SK-N-SH treated with all-trans-retinoic acid at 6 μM for 48 hours (cell line): ENCODE results near the gene ELMO1.

ENCODE experiments used
- ATAC-seq: fragments of 200-7000 bp; cut with Tn5 transposase; 3 replicates; pipeline ENCODE4 v1.9.1; 2020; ENCODE audit warnings: mild to moderate bottlenecking, moderate library complexity
- ARNTL ChIP-seq: fragments of 450-650 bp; formaldehyde crosslinking; IDR thresholded peaks from 2 replicates; pipeline ENCODE4 v1.5.0; 2020; ENCODE audit warnings: low read depth, mild to moderate bottlenecking, moderate library complexity, borderline replicate concordance
- BACH2 ChIP-seq: fragments of 250-450 bp; sonication (Bioruptor Pico); IDR thresholded peaks from 2 replicates; pipeline ENCODE4 v1.9.0; 2021; ENCODE audit warnings: mild to moderate bottlenecking, borderline replicate concordance
- CSDC2 ChIP-seq: fragments of 250-450 bp; sonication (Bioruptor Pico); IDR thresholded peaks from 2 replicates; pipeline ENCODE4 v1.5.0; 2020; ENCODE audit warnings: mild to moderate bottlenecking, moderate library complexity
- CSRNP3 ChIP-seq: fragments of 250-450 bp; sonication (Bioruptor Pico); IDR thresholded peaks from 2 replicates; pipeline ENCODE4 v1.5.1; 2021; ENCODE audit warnings: mild to moderate bottlenecking, moderate library complexity
- ESRRG ChIP-seq: fragments of 250-450 bp; sonication (Bioruptor Pico); IDR thresholded peaks from 2 replicates; pipeline ENCODE4 v1.6.1; 2021; ENCODE audit warnings: mild to moderate bottlenecking
- GLIS3 ChIP-seq: fragments of 250-450 bp; sonication (Bioruptor Pico); IDR thresholded peaks from 2 replicates; pipeline ENCODE4 v1.5.0; 2020; ENCODE audit warnings: mild to moderate bottlenecking, moderate library complexity
- ISL1 ChIP-seq: fragments of 250-450 bp; sonication (Bioruptor Pico); IDR thresholded peaks from 2 replicates; pipeline ENCODE4 v2.1.2; 2022; ENCODE audit warnings: mild to moderate bottlenecking, moderate library complexity
- OSR1 ChIP-seq: fragments of 250-450 bp; sonication (Bioruptor Pico); IDR thresholded peaks from 2 replicates; pipeline ENCODE4 v1.8.0; 2022; ENCODE audit warnings: moderate library complexity, mild to moderate bottlenecking, inconsistent platforms
- PATZ1 ChIP-seq: fragments of 250-450 bp; sonication (Bioruptor Pico); IDR thresholded peaks from 2 replicates; pipeline ENCODE4 v1.8.0; 2020; ENCODE audit warnings: mild to moderate bottlenecking, moderate library complexity, borderline replicate concordance
- POU6F1 ChIP-seq: fragments of 250-450 bp; sonication (Bioruptor Pico); IDR thresholded peaks from 2 replicates; pipeline ENCODE4 v1.8.0; 2021; ENCODE audit warnings: low read depth, mild to moderate bottlenecking, moderate library complexity, borderline replicate concordance
- PPARA ChIP-seq: fragments of 250-450 bp; sonication (Bioruptor Pico); IDR thresholded peaks from 2 replicates; pipeline ENCODE4 v1.5.0; 2020; ENCODE audit warnings: mild to moderate bottlenecking, borderline replicate concordance
- RARB ChIP-seq: fragments of 250-450 bp; sonication (Bioruptor Pico); IDR thresholded peaks from 2 replicates; pipeline ENCODE4 v1.8.0; 2021; ENCODE audit warnings: mild to moderate bottlenecking, moderate library complexity
- SNAI2 ChIP-seq: fragments of 250-450 bp; sonication (Bioruptor Pico); IDR thresholded peaks from 2 replicates; pipeline ENCODE4 v1.5.0; 2020; ENCODE audit warnings: mild to moderate bottlenecking, moderate library complexity
- TCF4 ChIP-seq: fragments of 250-450 bp; sonication (Bioruptor Pico); IDR thresholded peaks from 2 replicates; pipeline ENCODE4 v1.8.0; 2021; ENCODE audit warnings: mild to moderate bottlenecking, moderate library complexity, borderline replicate concordance
- TOX ChIP-seq: fragments of 250-450 bp; sonication (Bioruptor Pico); IDR thresholded peaks from 2 replicates; pipeline ENCODE4 v1.8.0; 2021; ENCODE audit warnings: mild to moderate bottlenecking, moderate library complexity, borderline replicate concordance
- TSHZ2 ChIP-seq: fragments of 250-450 bp; sonication (Bioruptor Pico); IDR thresholded peaks from 2 replicates; pipeline ENCODE4 v1.5.0; 2020; ENCODE audit warnings: mild to moderate bottlenecking, moderate library complexity
- ZC3H10 ChIP-seq: fragments of 250-450 bp; sonication (Bioruptor Pico); IDR thresholded peaks from 2 replicates; pipeline ENCODE4 v1.5.1; 2021; ENCODE audit warnings: mild to moderate bottlenecking, moderate library complexity
- ZFP3 ChIP-seq: fragments of 250-450 bp; sonication (Bioruptor Pico); IDR thresholded peaks from 2 replicates; pipeline ENCODE4 v1.5.0; 2020; ENCODE audit warnings: mild to moderate bottlenecking, moderate library complexity
- ZNF70 ChIP-seq: fragments of 450-650 bp; formaldehyde crosslinking; IDR thresholded peaks from 2 replicates; pipeline ENCODE4 v1.5.0; 2020; ENCODE audit warnings: mild to moderate bottlenecking, moderate library complexity
- ZNF8 ChIP-seq: fragments of 450-650 bp; formaldehyde crosslinking; IDR thresholded peaks from 2 replicates; pipeline ENCODE4 v1.5.0; 2020; ENCODE audit warnings: mild to moderate bottlenecking, moderate library complexity
- TF ChIP-seq, protein P1 (sequence below): fragments of 250-450 bp; sonication (Bioruptor Pico); IDR thresholded peaks from 2 replicates; pipeline ENCODE4 v1.5.1; 2020; ENCODE audit warnings: low read depth, mild to moderate bottlenecking, moderate library complexity

The ELMO1 gene

GRCh38 chr7:37443627-37444026, 5.0 kb downstream of the ELMO1 start (continued):
- no peak for TF ChIP-seq ZC3H10 (CRISPR knock-in tag)
- TF ChIP-seq ZNF8 (CRISPR knock-in tag): no peak
- TF ChIP-seq PPARA (CRISPR knock-in tag): no peak
- no peak for TF ChIP-seq PATZ1

DNA sequence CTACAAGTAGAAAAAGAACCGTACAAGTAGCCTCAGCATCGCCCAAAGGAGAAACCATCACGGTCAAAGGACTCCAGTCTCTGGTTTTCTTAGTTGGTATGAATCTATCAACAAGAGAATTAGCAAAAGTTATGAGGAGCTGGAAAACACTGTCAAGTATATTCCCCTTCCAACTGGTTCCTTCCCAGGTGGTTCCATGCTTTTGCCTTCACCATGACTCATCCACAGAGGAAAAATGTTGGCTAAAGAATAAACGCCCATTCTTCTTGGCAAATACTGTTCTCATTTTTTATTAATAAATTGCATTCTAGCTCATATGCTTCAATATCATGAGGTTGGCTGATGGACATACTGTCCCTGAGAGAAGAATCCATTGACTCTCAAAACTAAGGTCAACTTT, 6.4 kb downstream of the ELMO1 start:
- TF ChIP-seq CSRNP3 (CRISPR knock-in tag): no peak
- TF ChIP-seq ZNF70: no peak
- TF ChIP-seq TSHZ2 (CRISPR knock-in tag): no peak
- no peak for TF ChIP-seq ZFP3 (CRISPR knock-in tag)
- TF ChIP-seq, protein P1, sequence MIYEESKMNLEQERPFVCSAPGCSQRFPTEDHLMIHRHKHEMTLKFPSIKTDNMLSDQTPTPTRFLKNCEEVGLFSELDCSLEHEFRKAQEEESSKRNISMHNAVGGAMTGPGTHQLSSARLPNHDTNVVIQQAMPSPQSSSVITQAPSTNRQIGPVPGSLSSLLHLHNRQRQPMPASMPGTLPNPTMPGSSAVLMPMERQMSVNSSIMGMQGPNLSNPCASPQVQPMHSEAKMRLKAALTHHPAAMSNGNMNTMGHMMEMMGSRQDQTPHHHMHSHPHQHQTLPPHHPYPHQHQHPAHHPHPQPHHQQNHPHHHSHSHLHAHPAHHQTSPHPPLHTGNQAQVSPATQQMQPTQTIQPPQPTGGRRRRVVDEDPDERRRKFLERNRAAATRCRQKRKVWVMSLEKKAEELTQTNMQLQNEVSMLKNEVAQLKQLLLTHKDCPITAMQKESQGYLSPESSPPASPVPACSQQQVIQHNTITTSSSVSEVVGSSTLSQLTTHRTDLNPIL: no peak
- TF ChIP-seq ZC3H10 (CRISPR knock-in tag): no peak
- TF ChIP-seq RARB (CRISPR knock-in tag): no peak
- TF ChIP-seq PATZ1: no peak
- no peak for TF ChIP-seq ISL1 (CRISPR knock-in tag)
- TF ChIP-seq ZNF8 (CRISPR knock-in tag): no peak

GRCh38 chr7:37441816-37442215, 6.8 kb downstream of the ELMO1 start:
- ATAC-seq: no peak
- TF ChIP-seq ZNF8 (CRISPR knock-in tag) (no peak), ISL1 (CRISPR knock-in tag) (no peak), PPARA (CRISPR knock-in tag) (no peak)

More for the DNA sequence above, 6.4 kb downstream of the ELMO1 start:
- no peak for ATAC-seq

- no peak for ATAC-seq
- no peak for TF ChIP-seq ZNF70
- TF ChIP-seq RARB (CRISPR knock-in tag): no peak
Measured at GRCh38 chr7:37441386-37441760, 7.3 kb downstream of the ELMO1 start.

- ATAC-seq: no peak
- no peak for TF ChIP-seq TOX (CRISPR knock-in tag)
- no peak for TF ChIP-seq CSDC2 (CRISPR knock-in tag)
- TF ChIP-seq POU6F1: no peak
- no peak for TF ChIP-seq SNAI2
- no peak for TF ChIP-seq PATZ1
- no peak for TF ChIP-seq ESRRG (CRISPR knock-in tag)
- TF ChIP-seq ZC3H10 (CRISPR knock-in tag): no peak
- no peak for TF ChIP-seq ZNF8 (CRISPR knock-in tag)
- TF ChIP-seq OSR1 (CRISPR knock-in tag): no peak
- no peak for TF ChIP-seq GLIS3 (CRISPR knock-in tag)
- TF ChIP-seq ARNTL (CRISPR knock-in tag): no peak
- TF ChIP-seq TCF4: no peak
- TF ChIP-seq PPARA (CRISPR knock-in tag): no peak
- TF ChIP-seq ZNF70: no peak
- no peak for TF ChIP-seq BACH2 (CRISPR knock-in tag)
- no peak for TF ChIP-seq ZFP3 (CRISPR knock-in tag)
- TF ChIP-seq ISL1 (CRISPR knock-in tag): no peak
Measured at GRCh38 chr7:37440738-37441385, 7.8 kb downstream of the ELMO1 start.
